Keratinocyte (primary cell): ENCODE results near the gene NCKAP5. TPM values are rescaled to one million over a fixed set of nuclear protein-coding genes. Genes with fewer than 3 reads are reported as not detected.

Source experiments
- DNase-seq: peaks from one replicate; pipeline ENCODE4 v3.0.0-alpha.2; 2011; ENCODE audit warnings: low read depth, missing footprints, low spot score
- FAIRE-seq: peaks from 2 replicates; lab custom pipeline; 2011; peaks lifted over from hg19 to GRCh38; lab: Jason Lieb, UNC
- H2AFZ ChIP-seq: 2 replicates; pipeline ENCODE4 v1.6.0; 2012; ENCODE audit warnings: low read length, control low read depth, inconsistent platforms; ENCODE audit not compliant: control insufficient read depth
- H3K27ac ChIP-seq: 2 replicates; pipeline ENCODE4 v1.5.1; 2011; ENCODE audit warnings: low read length; ENCODE audit not compliant: control insufficient read depth, insufficient read depth
- H3K27me3 ChIP-seq: 3 replicates; pipeline ENCODE4 v1.6.0; 2011; ENCODE audit warnings: low read length; ENCODE audit not compliant: control insufficient read depth, insufficient read depth; ENCODE audit errors: extremely low read depth
- H3K36me3 ChIP-seq, 2 experiments: 2 replicates in 1 of 2; 3 replicates in 1 of 2; pipeline ENCODE4 v1.5.1; 2011; ENCODE audit warnings: low read length in 2 of 2, mild to moderate bottlenecking in 1 of 2; ENCODE audit not compliant: control insufficient read depth in 2 of 2, insufficient read depth in 2 of 2; ENCODE audit errors: extremely low read depth in 1 of 2
- H3K4me1 ChIP-seq: 3 replicates; pipeline ENCODE4 v1.5.1; 2011; ENCODE audit warnings: low read length; ENCODE audit not compliant: control insufficient read depth, insufficient read depth; ENCODE audit errors: extremely low read depth
- H3K4me2 ChIP-seq: 3 replicates; pipeline ENCODE4 v1.6.0; 2011; ENCODE audit warnings: low read depth, low read length; ENCODE audit not compliant: control insufficient read depth, insufficient read depth; ENCODE audit errors: extremely low read depth
- H3K4me3 ChIP-seq, 3 experiments: fragments of 200-600 bp in 1 of 3; sonication (generic) in 1 of 3; 2 replicates in 2 of 3; 3 replicates in 1 of 3; pipeline ENCODE4 v1.5.1; 2011 to 2016; ENCODE audit warnings: low read length in 3 of 3, mild to moderate bottlenecking in 3 of 3, control low read depth in 2 of 3, inconsistent platforms in 1 of 3, low read depth in 1 of 3, mixed read lengths in 1 of 3, mixed run types in 1 of 3, moderate library complexity in 1 of 3; ENCODE audit not compliant: control insufficient read depth in 2 of 3, insufficient read depth in 2 of 3; ENCODE audit errors: extremely low read depth in 1 of 3
- H3K79me2 ChIP-seq: 2 replicates; pipeline ENCODE4 v1.6.0; 2012; ENCODE audit warnings: low read length; ENCODE audit not compliant: control insufficient read depth, insufficient read depth
- H3K9ac ChIP-seq: 3 replicates; pipeline ENCODE4 v1.6.0; 2011; ENCODE audit warnings: low read length; ENCODE audit not compliant: control insufficient read depth, insufficient read depth; ENCODE audit errors: extremely low read depth
- H3K9me1 ChIP-seq: 3 replicates; pipeline ENCODE4 v1.6.0; 2011; ENCODE audit warnings: low read length; ENCODE audit not compliant: control insufficient read depth, insufficient read depth; ENCODE audit errors: extremely low read depth
- H3K9me3 ChIP-seq: 2 replicates; pipeline ENCODE4 v1.5.1; 2012; ENCODE audit warnings: low read depth, low read length; ENCODE audit not compliant: control insufficient read depth
- H4K20me1 ChIP-seq: 3 replicates; pipeline ENCODE4 v1.6.0; 2011; ENCODE audit warnings: low read length; ENCODE audit not compliant: control insufficient read depth, insufficient read depth; ENCODE audit errors: extremely low read depth
- CTCF ChIP-seq, 3 experiments: IDR thresholded peaks in 1 of 3; conservative IDR thresholded peaks in 1 of 3; optimal IDR thresholded peaks in 1 of 3; 2 replicates in 2 of 3; 3 replicates in 1 of 3; pipeline versions ENCODE3 to v1.5.1; 2011; ENCODE audit warnings: low read length in 3 of 3, mild to moderate bottlenecking in 3 of 3, moderate library complexity in 2 of 3, control low read depth in 1 of 3, inconsistent platforms in 1 of 3; ENCODE audit not compliant: insufficient read depth in 2 of 3; ENCODE audit errors: extremely low read depth in 1 of 3
- EZH2 ChIP-seq: IDR thresholded peaks from one replicate; pipeline ENCODE4 v1.6.1; 2012; ENCODE audit warnings: inconsistent platforms, mild to moderate bottlenecking, low read length, moderate library complexity
- dilution Hi-C: fragments of 300-500 bp; cut with MboI; formaldehyde crosslinking; loops from one replicate; pipeline ENCODE4 v1.7.0; 2020; ENCODE audit warnings: low sequenced_read_pairs; ENCODE audit not compliant: extremely low pct_ligation_motif_present
- polyA plus RNA-seq, 5 experiments: library from polyadenylated mRNA; depleted of rRNA in 3 of 5; stranded (reverse) in 3 of 5; stranded (forward) in 1 of 5; unstranded in 1 of 5; fragments of >200 nt; gene quantifications; 1 replicate in 1 of 5; 2 replicates in 3 of 5; 3 replicates in 1 of 5; pipeline versions ENCODE4 v1.2.1 to v1.2.3, GENCODE V29; 2011 to 2012; ENCODE audit warnings: missing spikeins in 2 of 5, low read depth in 1 of 5, low replicate concordance in 1 of 5

Gene NCKAP5
- polyA plus RNA-seq, 1 donor (not counting 4 experiments of a cell fraction or from before 2014, with no cell fraction given) = 3.6 TPM

DNA sequence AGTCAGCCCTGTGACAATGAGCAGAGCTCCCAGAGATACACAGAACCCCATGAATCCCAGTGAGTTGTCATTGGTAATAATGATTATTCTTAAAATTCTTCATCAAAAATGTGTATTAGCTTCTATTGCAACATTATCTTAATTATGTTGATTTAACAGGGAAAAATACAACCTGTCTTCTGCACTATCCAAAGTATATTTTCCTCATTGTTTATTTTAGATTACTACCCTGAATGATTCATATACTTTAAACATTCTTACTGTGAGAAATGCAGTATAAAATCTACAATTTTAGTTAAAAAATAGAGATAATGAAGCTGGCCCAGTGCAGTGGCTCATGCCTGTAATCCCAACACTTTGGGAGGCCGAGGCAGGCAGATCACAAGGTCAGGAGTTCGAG, 773.0 kb downstream of the NCKAP5 start:
- Histone ChIP-seq H3K4me3 (no peak overlapping the region), H3K27ac (no peak overlapping the region), H3K4me2 (no peak overlapping the region), H3K79me2 (no peaks in the 10 kb centered on the region), H3K9me1 (no peaks in the 10 kb centered on the region), H3K9me3 (no peaks in the 10 kb centered on the region), H3K9ac (no peak overlapping the region), H3K4me1 (no peaks in the 10 kb centered on the region), H3K27me3 (no peaks in the 10 kb centered on the region), H3K36me3 (no peaks in the 10 kb centered on the region), H2AFZ (no peak overlapping the region), H4K20me1 (no peaks in the 10 kb centered on the region)
- no peak for TF ChIP-seq EZH2
- TF ChIP-seq CTCF (optimal IDR thresholded peaks at IDR 0.05 in 1 of 3, IDR thresholded peaks at IDR 0.05 in 1 of 3, conservative IDR thresholded peaks at IDR 0.05 in 1 of 3; ENCODE audit: extremely low read depth in 1 of 3, insufficient read depth in 2 of 3, low read length in 3 of 3) = no peak
- DNase-seq (no peak), FAIRE-seq (no peak)
- dilution Hi-C loops = no loop called here

GRCh38 chr2:132793532-132793931, 774.7 kb downstream of the NCKAP5 start:
- dilution Hi-C loops = no loop called here

More at GRCh38 chr2:132793532-132793931, 774.7 kb downstream of the NCKAP5 start:
- FAIRE-seq (no peak), DNase-seq (no peak)
- no peaks in the 10 kb centered on the region for H3K27me3 ChIP-seq
- no peaks in the 10 kb centered on the region for H3K4me1 ChIP-seq
- H3K9ac ChIP-seq = no peak overlapping the region
- no peaks in the 10 kb centered on the region for H3K9me3 ChIP-seq
- H2AFZ ChIP-seq = no peak overlapping the region
- no peaks in the 10 kb centered on the region for H4K20me1 ChIP-seq
- H3K36me3 ChIP-seq = peaks cover 0 to 1% of the 10 kb centered on the region in 2 experiments
- H3K4me2 ChIP-seq = no peak overlapping the region
- H3K9me1 ChIP-seq = no peaks in the 10 kb centered on the region
- no peaks in the 10 kb centered on the region for H3K79me2 ChIP-seq
- TF ChIP-seq EZH2 (no peak), CTCF (optimal IDR thresholded peaks at IDR 0.05 in 1 of 3, IDR thresholded peaks at IDR 0.05 in 1 of 3, conservative IDR thresholded peaks at IDR 0.05 in 1 of 3; ENCODE audit: extremely low read depth in 1 of 3, insufficient read depth in 2 of 3, low read length in 3 of 3) (no peak)
- H3K4me3 ChIP-seq = no peak overlapping the region
- no peak overlapping the region for H3K27ac ChIP-seq
